Mesendoderm (in vitro differentiated cells): ENCODE measurements around the gene TCHP.

Source experiments
- DNase-seq: peaks from one replicate; pipeline ENCODE4 v3.0.0; 2013
- H2AK5ac ChIP-seq: 2 replicates; pipeline ENCODE4 v1.6.1; 2013; ENCODE audit warnings: low read length, inconsistent platforms
- H2BK120ac ChIP-seq: 2 replicates; pipeline ENCODE4 v1.6.1; 2013; ENCODE audit warnings: low read depth, mild to moderate bottlenecking, low read length, moderate library complexity, mixed read lengths
- H2BK15ac ChIP-seq: replicated peaks from 2 replicates; pipeline ENCODE4 v1.6.1; 2013; ENCODE audit warnings: low read depth, mild to moderate bottlenecking, moderate library complexity
- H2BK5ac ChIP-seq: 2 replicates; pipeline ENCODE4 v1.6.1; 2013; ENCODE audit warnings: low read length, inconsistent platforms
- H3K18ac ChIP-seq: 2 replicates; pipeline ENCODE4 v1.6.1; 2013; ENCODE audit warnings: mild to moderate bottlenecking, low read length, mixed read lengths
- H3K23ac ChIP-seq: one replicate; pipeline ENCODE4 v1.6.1; 2013; ENCODE audit warnings: low read length
- H3K27ac ChIP-seq: 2 replicates; pipeline ENCODE4 v1.5.1; 2013; ENCODE audit warnings: low read depth, mild to moderate bottlenecking, inconsistent platforms, low read length, moderate library complexity
- H3K27me3 ChIP-seq: 2 replicates; pipeline ENCODE4 v1.6.1; 2013; ENCODE audit warnings: low read length, control low read depth, mild to moderate bottlenecking, inconsistent platforms; ENCODE audit not compliant: insufficient read depth, poor library complexity
- H3K36me3 ChIP-seq: 2 replicates; pipeline ENCODE4 v1.6.1; 2013; ENCODE audit warnings: low read length, inconsistent platforms; ENCODE audit not compliant: control insufficient read depth, insufficient read depth
- H3K4ac ChIP-seq: one replicate; pipeline ENCODE4 v1.6.1; 2013; ENCODE audit warnings: low read depth, mild to moderate bottlenecking, low read length, moderate library complexity
- H3K4me1 ChIP-seq: 2 replicates; pipeline ENCODE4 v1.6.1; 2013; ENCODE audit warnings: low read depth, low read length, inconsistent platforms; ENCODE audit not compliant: control insufficient read depth
- H3K4me2 ChIP-seq: 2 replicates; pipeline ENCODE4 v1.6.1; 2013; ENCODE audit warnings: low read length
- H3K4me3 ChIP-seq: 2 replicates; pipeline ENCODE4 v1.5.1; 2013; ENCODE audit warnings: mild to moderate bottlenecking, low read length
- H3K56ac ChIP-seq: one replicate; pipeline ENCODE4 v1.6.1; 2013; ENCODE audit warnings: low read length
- H3K79me1 ChIP-seq: 2 replicates; pipeline ENCODE4 v1.6.1; 2013; ENCODE audit warnings: low read length, inconsistent platforms
- H3K79me2 ChIP-seq: 2 replicates; pipeline ENCODE4 v1.6.1; 2013; ENCODE audit warnings: mild to moderate bottlenecking, low read length; ENCODE audit not compliant: control insufficient read depth, insufficient read depth
- H3K9ac ChIP-seq: 2 replicates; pipeline ENCODE4 v1.6.1; 2013; ENCODE audit warnings: low read length, inconsistent platforms
- H4K5ac ChIP-seq: one replicate; pipeline ENCODE4 v1.6.1; 2013; ENCODE audit warnings: low read length
- H4K8ac ChIP-seq: one replicate; pipeline ENCODE4 v1.6.1; 2013; ENCODE audit warnings: low read depth, mild to moderate bottlenecking, control low read depth, low read length, moderate library complexity
- WGBS: extraction: QIAGEN DNeasy Blood & Tissue Kit; methylation state at CpG from one replicate; pipeline ENCODE4 v1.1.7; 2013; ENCODE audit warnings: low lambda C conversion rate, missing lambda C conversion rate; ENCODE audit not compliant: insufficient coverage; ENCODE audit errors: extremely low coverage; 5-methylcytosine and 5-hydroxymethylcytosine counted together

TCHP gene

DNA sequence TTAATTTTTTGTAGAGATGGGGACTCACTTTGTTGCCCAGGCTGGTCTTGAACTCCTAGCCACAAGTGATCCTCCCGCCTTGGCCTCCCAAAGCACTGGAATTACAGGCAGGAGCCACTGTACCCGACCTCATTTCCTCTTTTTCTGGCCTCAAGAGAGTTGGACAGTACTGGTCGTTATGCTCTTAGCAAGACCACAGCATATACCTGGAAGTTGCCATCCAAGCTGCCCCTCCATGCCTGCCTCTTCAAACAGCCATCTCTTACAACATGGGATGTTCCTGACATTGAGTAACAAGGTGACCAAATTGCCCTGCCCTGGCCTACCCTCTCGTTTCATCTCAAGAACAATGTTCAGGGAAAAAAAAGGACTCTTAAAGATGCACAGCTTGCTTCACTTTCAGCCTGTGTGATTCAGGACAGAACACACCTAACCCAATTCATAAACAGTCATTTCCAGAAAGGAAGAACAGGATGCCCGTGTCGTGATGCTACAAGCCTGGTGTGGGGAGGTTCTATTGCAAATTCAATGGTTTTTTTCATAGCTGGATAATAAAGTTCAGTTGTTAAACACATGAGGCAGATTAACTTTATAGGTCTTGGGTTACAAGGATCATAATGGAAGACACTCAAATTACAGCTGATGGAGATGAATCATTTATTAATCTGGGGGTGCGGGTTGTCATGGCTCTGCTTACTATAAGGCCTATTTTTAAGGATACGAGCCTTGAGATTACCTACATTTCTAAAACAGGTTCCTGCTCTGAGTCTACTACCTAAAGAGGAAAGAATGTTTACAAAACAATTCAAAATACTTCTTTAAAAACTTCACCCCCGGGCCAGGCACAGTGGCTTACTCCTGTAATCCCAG is 31.7 kb upstream of the TCHP start:
- DNase-seq: no peak
- Histone ChIP-seq H4K8ac (no peak overlapping the region), H3K27me3 (no peaks in the 10 kb centered on the region), H3K4me1 (peaks cover 7% of the 10 kb centered on the region), H3K4me3 (no peak overlapping the region), H3K4ac (no peak overlapping the region), H3K4me2 (no peak overlapping the region), H3K9ac (no peak overlapping the region), H3K18ac (no peak overlapping the region), H2BK5ac (no peak overlapping the region), H3K56ac (no peak overlapping the region), H3K36me3 (no peaks in the 10 kb centered on the region), H3K79me2 (no peaks in the 10 kb centered on the region), H2BK15ac (no peak overlapping the region), H3K79me1 (peaks cover 6% of the 10 kb centered on the region), H2AK5ac (no peak overlapping the region), H3K23ac (no peak overlapping the region), H2BK120ac (no peak overlapping the region), H3K27ac (no peak overlapping the region), H4K5ac (no peak overlapping the region)
- no CpG with 5 or more reads among the region's 9 CpGs for WGBS

DNA sequence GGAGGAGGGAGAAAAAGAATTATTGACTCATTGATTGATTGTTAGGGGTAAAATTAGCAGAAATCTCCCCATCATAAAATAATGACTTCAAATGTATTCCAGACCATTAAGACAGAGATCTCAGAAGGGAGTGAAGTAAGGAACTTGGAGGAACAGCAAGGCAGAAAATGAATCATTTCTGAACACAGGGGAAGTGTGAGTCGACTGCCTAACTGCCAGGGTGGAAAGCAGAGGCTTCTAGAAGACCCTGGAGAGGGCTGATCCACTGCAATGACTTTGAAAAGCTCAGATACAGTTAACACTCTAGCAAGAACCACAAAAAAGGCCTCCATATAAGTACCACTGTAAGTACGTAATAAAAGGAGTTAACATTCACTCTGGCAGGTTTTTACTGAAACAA is 29.4 kb upstream of the TCHP start:
- Histone ChIP-seq H3K79me1 (peaks cover 8% of the 10 kb centered on the region), H3K18ac (no peak overlapping the region), H3K27ac (no peak overlapping the region), H3K36me3 (no peaks in the 10 kb centered on the region), H3K9ac (no peak overlapping the region), H3K4me3 (no peak overlapping the region), H2BK15ac (no peak overlapping the region), H4K8ac (no peak overlapping the region), H2BK120ac (no peak overlapping the region), H2BK5ac (no peak overlapping the region), H3K79me2 (peaks cover 9% of the 10 kb centered on the region), H3K4me2 (no peak overlapping the region), H3K23ac (no peak overlapping the region), H3K56ac (no peak overlapping the region), H2AK5ac (no peak overlapping the region), H4K5ac (no peak overlapping the region), H3K4me1 (peaks cover 2% of the 10 kb centered on the region), H3K27me3 (no peaks in the 10 kb centered on the region), H3K4ac (no peak overlapping the region)
- no CpG with 5 or more reads among the region's 2 CpGs for WGBS
- DNase-seq: no peak

DNA sequence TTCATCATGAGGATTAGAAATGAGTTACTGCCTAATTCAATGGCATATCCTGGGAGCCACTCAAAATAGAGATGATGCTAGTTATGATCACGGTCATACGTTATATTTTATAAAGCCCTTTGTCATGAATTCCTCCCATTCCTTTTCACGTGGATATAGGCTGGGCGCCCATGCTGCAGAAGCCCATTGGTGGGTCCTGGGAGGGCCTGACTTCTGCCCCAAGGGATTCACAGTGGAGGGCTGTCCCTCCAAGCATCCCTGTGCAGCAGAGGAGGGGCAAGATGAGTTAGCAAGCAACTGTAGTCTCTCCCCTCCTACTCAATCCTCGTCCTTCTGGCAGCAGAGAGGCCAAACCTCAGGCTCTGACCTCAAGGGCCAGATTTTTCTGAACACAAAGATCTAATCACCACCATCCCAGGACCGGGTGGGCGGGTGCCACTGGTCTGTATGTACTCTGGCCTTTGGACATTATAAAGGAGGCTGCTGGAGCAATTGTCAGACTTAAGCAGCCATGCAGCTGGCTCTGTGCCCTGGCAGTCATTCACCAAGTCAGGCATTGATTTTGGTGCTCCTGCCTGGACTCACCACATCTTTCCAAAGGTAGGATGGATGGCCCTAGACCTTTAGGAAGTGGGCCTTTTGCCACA is 28.3 kb upstream of the TCHP start:
- no peak overlapping the region for H2AK5ac ChIP-seq
- no CpG with 5 or more reads among the region's 7 CpGs for WGBS
- no peak overlapping the region for H3K27ac ChIP-seq

GRCh38 chr12:109873653-109874052 is 26.4 kb upstream of the TCHP start:
- no peak overlapping the region for H3K23ac ChIP-seq
- H2BK5ac ChIP-seq: no peak overlapping the region
- peaks cover 11% of the 10 kb centered on the region for H3K79me1 ChIP-seq
- peaks cover 19% of the 10 kb centered on the region for H3K79me2 ChIP-seq
- no peaks in the 10 kb centered on the region for H3K36me3 ChIP-seq
- H3K4me1 ChIP-seq: peaks cover 10% of the 10 kb centered on the region
- no peak overlapping the region for H3K18ac ChIP-seq
- H2BK120ac ChIP-seq: no peak overlapping the region
- H3K4ac ChIP-seq: no peak overlapping the region
- H3K4me3 ChIP-seq: no peak overlapping the region
- H2BK15ac ChIP-seq: no peak overlapping the region
- no peak overlapping the region for H2AK5ac ChIP-seq
- H4K8ac ChIP-seq: no peak overlapping the region
- no peak overlapping the region for H3K27ac ChIP-seq
- no peak overlapping the region for H3K9ac ChIP-seq
- H3K4me2 ChIP-seq: no peak overlapping the region
- H4K5ac ChIP-seq: no peak overlapping the region
- no peak overlapping the region for H3K56ac ChIP-seq
- WGBS: no CpG with 5 or more reads among the region's 6 CpGs
- no peak for DNase-seq
- H3K27me3 ChIP-seq: no peaks in the 10 kb centered on the region

More for the DNA sequence above, 28.3 kb upstream of the TCHP start:
- no peak overlapping the region for H4K5ac ChIP-seq
- H3K9ac ChIP-seq: no peak overlapping the region
- no peaks in the 10 kb centered on the region for H3K27me3 ChIP-seq
- H2BK120ac ChIP-seq: no peak overlapping the region
- no peak overlapping the region for H4K8ac ChIP-seq
- no peaks in the 10 kb centered on the region for H3K36me3 ChIP-seq
- peaks cover 2% of the 10 kb centered on the region for H3K4me1 ChIP-seq
- H2BK15ac ChIP-seq: no peak overlapping the region
- no peak overlapping the region for H3K18ac ChIP-seq
- no peak overlapping the region for H3K56ac ChIP-seq
- H3K4me3 ChIP-seq: no peak overlapping the region
- no peak overlapping the region for H3K23ac ChIP-seq
- H3K4me2 ChIP-seq: no peak overlapping the region
- H3K79me1 ChIP-seq: peaks cover 6% of the 10 kb centered on the region
- DNase-seq: no peak
- H3K4ac ChIP-seq: no peak overlapping the region
- peaks cover 9% of the 10 kb centered on the region for H3K79me2 ChIP-seq
- H2BK5ac ChIP-seq: no peak overlapping the region

GRCh38 chr12:109875572-109876131 is 24.4 kb upstream of the TCHP start:
- Histone ChIP-seq H3K9ac (no peak overlapping the region), H3K23ac (no peak overlapping the region), H3K4me2 (no peak overlapping the region), H4K5ac (no peak overlapping the region), H3K79me2 (peaks cover 24% of the 10 kb centered on the region), H3K4me1 (peaks cover 14% of the 10 kb centered on the region), H2BK15ac (no peak overlapping the region), H2AK5ac (no peak overlapping the region), H2BK120ac (no peak overlapping the region), H3K27ac (no peak overlapping the region), H2BK5ac (no peak overlapping the region), H3K79me1 (peaks cover 18% of the 10 kb centered on the region), H3K4ac (no peak overlapping the region), H3K18ac (no peak overlapping the region), H3K27me3 (no peaks in the 10 kb centered on the region), H3K56ac (no peak overlapping the region), H3K4me3 (no peak overlapping the region), H3K36me3 (no peaks in the 10 kb centered on the region), H4K8ac (no peak overlapping the region)
- no CpG with 5 or more reads among the region's 6 CpGs for WGBS
- no peak for DNase-seq
